RWPE1 (cell line): ENCODE data around the gene SSX5.
"Not testable (repeated sequence)": the region's sequence is repeated elsewhere in the genome, so short reads cannot be mapped to it uniquely, and the experiment has no call there.

Source experiments
- CTCF ChIA-PET: fragments of 350-600 bp; sonication (Branson Sonifier 250); formaldehyde crosslinking; extraction: SDS; loops from one replicate; lab custom pipeline; 2021; lab: Yijun Ruan, JAX
- POLR2A ChIA-PET: fragments of 400-600 bp; formaldehyde crosslinking; extraction: SDS; loops from one replicate; lab custom pipeline; 2020; ENCODE audit warnings: antibody characterized with exemption; ENCODE audit not compliant: low non-redundant PET; lab: Yijun Ruan, JAX
- DNase-seq: peaks from one replicate; pipeline ENCODE4 v3.0.0; 2012; ENCODE audit warnings: low spot score
- H3K27ac ChIP-seq: fragments of 450-650 bp; 2 replicates; pipeline ENCODE4 v1.5.1; 2017
- CTCF ChIP-seq: fragments of 450-650 bp; conservative IDR thresholded peaks from 2 replicates; pipeline ENCODE4 v1.5.1; 2017; ENCODE audit warnings: low read depth, mild to moderate bottlenecking

SSX5 gene

GRCh38 chrX:48156014-48156413 is 40.6 kb downstream of the SSX5 start:
- ChIA-PET CTCF (no interaction called here), POLR2A (no interaction called here)
- no peak for TF ChIP-seq CTCF
- no peak for DNase-seq
- H3K27ac ChIP-seq: no peak overlapping the region

- ChIA-PET POLR2A (no interaction called here), CTCF (no interaction called here)
- no peak for TF ChIP-seq CTCF
- DNase-seq: no peak
- no peak overlapping the region for H3K27ac ChIP-seq
Observed at GRCh38 chrX:48154796-48155195, 41.8 kb downstream of the SSX5 start.

GRCh38 chrX:48153769-48154168 is 42.8 kb downstream of the SSX5 start:
- DNase-seq: no peak
- POLR2A ChIA-PET: no interaction called here
- CTCF ChIA-PET: no interaction called here
- H3K27ac ChIP-seq: no peak overlapping the region
- TF ChIP-seq CTCF: no peak

- CTCF ChIA-PET, DNase-seq, POLR2A ChIA-PET, H3K27ac ChIP-seq: not testable (repeated sequence)
Observed at GRCh38 chrX:48142697-48143096, 53.9 kb downstream of the SSX5 start.

GRCh38 chrX:48141810-48142508 is 54.6 kb downstream of the SSX5 start:
- DNase-seq, H3K27ac ChIP-seq, CTCF ChIA-PET, POLR2A ChIA-PET: not testable (repeated sequence)

GRCh38 chrX:48139076-48139475 is 57.5 kb downstream of the SSX5 start:
- POLR2A ChIA-PET, CTCF ChIA-PET: not testable (repeated sequence)

More at GRCh38 chrX:48139076-48139475, 57.5 kb downstream of the SSX5 start:
- not testable (repeated sequence) for DNase-seq, H3K27ac ChIP-seq
